ENCODE measurements around the gene POU2AF1.

- TF ChIP-seq, protein P1, sequence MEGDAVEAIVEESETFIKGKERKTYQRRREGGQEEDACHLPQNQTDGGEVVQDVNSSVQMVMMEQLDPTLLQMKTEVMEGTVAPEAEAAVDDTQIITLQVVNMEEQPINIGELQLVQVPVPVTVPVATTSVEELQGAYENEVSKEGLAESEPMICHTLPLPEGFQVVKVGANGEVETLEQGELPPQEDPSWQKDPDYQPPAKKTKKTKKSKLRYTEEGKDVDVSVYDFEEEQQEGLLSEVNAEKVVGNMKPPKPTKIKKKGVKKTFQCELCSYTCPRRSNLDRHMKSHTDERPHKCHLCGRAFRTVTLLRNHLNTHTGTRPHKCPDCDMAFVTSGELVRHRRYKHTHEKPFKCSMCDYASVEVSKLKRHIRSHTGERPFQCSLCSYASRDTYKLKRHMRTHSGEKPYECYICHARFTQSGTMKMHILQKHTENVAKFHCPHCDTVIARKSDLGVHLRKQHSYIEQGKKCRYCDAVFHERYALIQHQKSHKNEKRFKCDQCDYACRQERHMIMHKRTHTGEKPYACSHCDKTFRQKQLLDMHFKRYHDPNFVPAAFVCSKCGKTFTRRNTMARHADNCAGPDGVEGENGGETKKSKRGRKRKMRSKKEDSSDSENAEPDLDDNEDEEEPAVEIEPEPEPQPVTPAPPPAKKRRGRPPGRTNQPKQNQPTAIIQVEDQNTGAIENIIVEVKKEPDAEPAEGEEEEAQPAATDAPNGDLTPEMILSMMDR (IDR thresholded peaks at IDR 0.05): no peak
- TF ChIP-seq POLR2A (IDR thresholded peaks at IDR 0.05): no peak
Observed at GRCh38 chr11:111414267-111414931, 35.3 kb upstream of the POU2AF1 start.

Measured in right lobe of liver (tissue), 4 donors.